CD14-positive monocyte (primary cell): ENCODE results near the gene KDM4C. TPM values are rescaled to one million over a fixed set of nuclear protein-coding genes. Genes with fewer than 3 reads are reported as not detected.
A peak's percentile ranks its signal among the peaks of the same experiment; 100 is the strongest.
"Not testable (repeated sequence)": the region's sequence is repeated elsewhere in the genome, so short reads cannot be mapped to it uniquely, and the experiment has no call there.

ENCODE experiments used
- DNase-seq, 3 donors: peaks; one replicate each; pipeline ENCODE4 v3.0.0-alpha.2; 2011 to 2022
- H2AFZ ChIP-seq: 2 replicates; pipeline ENCODE4 v1.6.0; 2012; ENCODE audit warnings: mild to moderate bottlenecking, low read depth, low read length, inconsistent platforms; ENCODE audit not compliant: insufficient read depth, poor library complexity, severe bottlenecking
- H3K27ac ChIP-seq, 2 donors: 1 replicate in 1 of 2; 2 replicates in 1 of 2; pipeline ENCODE4 v1.5.1; 2012 to 2013; ENCODE audit warnings: low read length in 2 of 2, control low read depth in 1 of 2, inconsistent platforms in 1 of 2, low read depth in 1 of 2, mild to moderate bottlenecking in 1 of 2
- H3K27me3 ChIP-seq, 2 donors: one replicate each; pipeline versions ENCODE4 v1.6.0 to v1.6.1; 2011 to 2013; ENCODE audit warnings: low read length in 2 of 2; ENCODE audit not compliant: control insufficient read depth in 2 of 2, insufficient read depth in 2 of 2
- H3K36me3 ChIP-seq, 2 donors: replicated peaks in 1 of 2; 1 replicate in 1 of 2; 2 replicates in 1 of 2; pipeline versions ENCODE4 v1.5.1 to v1.6.1; 2012 to 2013; ENCODE audit warnings: low read length in 2 of 2, control low read depth in 1 of 2, inconsistent platforms in 1 of 2, mild to moderate bottlenecking in 1 of 2; ENCODE audit not compliant: insufficient read depth in 2 of 2, control insufficient read depth in 1 of 2
- H3K4me1 ChIP-seq, 2 donors: 1 replicate in 1 of 2; 2 replicates in 1 of 2; pipeline versions ENCODE4 v1.5.1 to v1.6.1; 2012 to 2013; ENCODE audit warnings: low read length in 2 of 2, control low read depth in 1 of 2, inconsistent platforms in 1 of 2, mild to moderate bottlenecking in 1 of 2, moderate library complexity in 1 of 2; ENCODE audit not compliant: insufficient read depth in 2 of 2, control insufficient read depth in 1 of 2
- H3K4me2 ChIP-seq: replicated peaks from 2 replicates; pipeline ENCODE3; 2012; ENCODE audit warnings: low read length, moderate library complexity, mild to moderate bottlenecking; ENCODE audit not compliant: poor library complexity, severe bottlenecking; ENCODE audit errors: extremely low read depth
- H3K4me3 ChIP-seq, 3 experiments: fragments of 200-600 bp in 1 of 3; sonication (generic) in 1 of 3; replicated peaks in 1 of 3; 1 replicate in 2 of 3; 2 replicates in 1 of 3; pipeline ENCODE4 v1.5.1; 2011 to 2013; ENCODE audit warnings: low read length in 3 of 3, mild to moderate bottlenecking in 3 of 3, control low read depth in 2 of 3, low read depth in 2 of 3, inconsistent platforms in 1 of 3, moderate library complexity in 1 of 3
- H3K79me2 ChIP-seq: 2 replicates; pipeline ENCODE4 v1.6.0; 2012; ENCODE audit warnings: mild to moderate bottlenecking, control low read depth, inconsistent platforms, low read length, moderate library complexity; ENCODE audit not compliant: insufficient read depth
- H3K9ac ChIP-seq: 2 replicates; pipeline ENCODE4 v1.6.0; 2017; ENCODE audit warnings: low read length, mild to moderate bottlenecking; ENCODE audit not compliant: insufficient read depth, poor library complexity, severe bottlenecking
- H3K9me3 ChIP-seq, 2 donors: replicated peaks in 1 of 2; 1 replicate in 1 of 2; 2 replicates in 1 of 2; pipeline versions ENCODE4 v1.5.1 to v1.6.1; 2012 to 2013; ENCODE audit warnings: low read length in 2 of 2, control low read depth in 1 of 2; ENCODE audit not compliant: control insufficient read depth in 1 of 2, insufficient read depth in 1 of 2
- H4K20me1 ChIP-seq: 2 replicates; pipeline ENCODE4 v1.6.0; 2012; ENCODE audit warnings: mild to moderate bottlenecking, low read length, control low read depth, moderate library complexity; ENCODE audit not compliant: insufficient read depth
- H3K27ac Mint-ChIP-seq, 7 donors: one replicate each; pipeline ENCODE4 v1.8.0; 2020; ENCODE audit warnings: mild to moderate bottlenecking in 7 of 7, mixed read lengths in 7 of 7, moderate library complexity in 6 of 7, inconsistent platforms in 2 of 7
- H3K27me3 Mint-ChIP-seq, 3 donors: one replicate each; pipeline ENCODE4 v1.8.0; 2021 to 2022; ENCODE audit warnings: low read depth in 3 of 3, mild to moderate bottlenecking in 3 of 3, mixed read lengths in 3 of 3, moderate library complexity in 3 of 3, inconsistent platforms in 1 of 3
- H3K36me3 Mint-ChIP-seq, 2 donors: one replicate each; pipeline ENCODE4 v1.8.0; 2020; ENCODE audit warnings: mixed read lengths in 2 of 2, inconsistent platforms in 1 of 2, mild to moderate bottlenecking in 1 of 2
- H3K4me1 Mint-ChIP-seq: one replicate; pipeline ENCODE4 v1.8.0; 2020; ENCODE audit warnings: mild to moderate bottlenecking, mixed read lengths
- H3K4me3 Mint-ChIP-seq, 2 donors: one replicate each; pipeline ENCODE4 v1.8.0; 2020; ENCODE audit warnings: mild to moderate bottlenecking in 2 of 2, mixed read lengths in 2 of 2, moderate library complexity in 1 of 2
- H3K9me3 Mint-ChIP-seq, 7 donors: one replicate each; pipeline ENCODE4 v1.8.0; 2020 to 2022; ENCODE audit warnings: mixed read lengths in 7 of 7, mild to moderate bottlenecking in 6 of 7, moderate library complexity in 6 of 7, inconsistent platforms in 2 of 7
- WGBS: methylation state at CpG from one replicate; pipeline ENCODE4 v1.1.5; 2013; ENCODE audit warnings: missing lambda C conversion rate; ENCODE audit not compliant: insufficient coverage; 5-methylcytosine and 5-hydroxymethylcytosine counted together
- intact Hi-C, 2 donors: fragments of 100-400 bp; cut with micrococcal nuclease; formaldehyde crosslinking; loops; one replicate each; pipeline versions ENCODE4 v1.15.0 to v1.15.1; 2023
- polyA plus RNA-seq, 3 donors: library from polyadenylated mRNA; depleted of rRNA in 1 of 3; unstranded in 2 of 3; stranded (reverse) in 1 of 3; fragments of 300-500 nt in 2 of 3; fragments of >200 nt in 1 of 3; fragmentation: Illumina TruSeq in 2 of 3; gene quantifications; 1 replicate in 2 of 3; 2 replicates in 1 of 3; pipeline ENCODE4 v1.2.3, GENCODE V29; 2012 to 2021
- TF ChIP-seq, protein P1 (sequence below): fragments of 200-600 bp; IDR thresholded peaks from one replicate; pipeline ENCODE4 v1.8.0; 2022; ENCODE audit warnings: antibody characterized with exemption, mild to moderate bottlenecking

The KDM4C gene
- polyA plus RNA-seq, 3 donors = 15.2 to 36.2 (median 17.1) TPM

DNA sequence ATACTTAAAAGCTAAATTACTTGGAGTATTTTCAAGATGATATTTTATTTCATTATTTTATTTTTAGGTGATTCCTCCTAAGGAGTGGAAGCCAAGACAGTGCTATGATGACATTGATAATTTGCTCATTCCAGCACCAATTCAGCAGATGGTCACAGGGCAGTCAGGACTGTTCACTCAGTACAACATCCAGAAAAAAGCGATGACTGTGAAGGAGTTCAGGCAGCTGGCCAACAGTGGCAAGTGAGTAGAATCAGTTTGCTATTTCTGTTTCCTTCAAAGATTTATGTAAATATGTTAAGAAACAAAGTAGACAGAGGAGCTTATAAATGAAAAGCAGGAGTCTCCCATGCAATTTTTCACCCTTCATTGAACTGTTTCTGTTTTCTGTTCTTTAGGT is 47.8 kb downstream of the KDM4C start:
- no peak overlapping the region for H3K4me2 ChIP-seq
- Mint-ChIP-seq H3K9me3 (peaks cover 3 to 10% (median 7%) of the 10 kb centered on the region in 7 donors), H3K4me3 (no peak overlapping the region), H3K27ac (no peak overlapping the region), H3K36me3 (peaks cover 26 to 53% of the 10 kb centered on the region in 2 donors), H3K27me3 (no peaks in the 10 kb centered on the region), H3K4me1 (no peaks in the 10 kb centered on the region)
- peaks cover 10 to 37% of the 10 kb centered on the region in 2 donors for H3K36me3 ChIP-seq
- peaks cover 31% of the 10 kb centered on the region for H4K20me1 ChIP-seq
- H3K27ac ChIP-seq = no peak overlapping the region
- no peak overlapping the region for H3K4me3 ChIP-seq
- H3K9ac ChIP-seq = no peak overlapping the region
- H3K9me3 ChIP-seq = peaks cover 0 to 3% of the 10 kb centered on the region in 2 donors
- TF ChIP-seq, protein P1, sequence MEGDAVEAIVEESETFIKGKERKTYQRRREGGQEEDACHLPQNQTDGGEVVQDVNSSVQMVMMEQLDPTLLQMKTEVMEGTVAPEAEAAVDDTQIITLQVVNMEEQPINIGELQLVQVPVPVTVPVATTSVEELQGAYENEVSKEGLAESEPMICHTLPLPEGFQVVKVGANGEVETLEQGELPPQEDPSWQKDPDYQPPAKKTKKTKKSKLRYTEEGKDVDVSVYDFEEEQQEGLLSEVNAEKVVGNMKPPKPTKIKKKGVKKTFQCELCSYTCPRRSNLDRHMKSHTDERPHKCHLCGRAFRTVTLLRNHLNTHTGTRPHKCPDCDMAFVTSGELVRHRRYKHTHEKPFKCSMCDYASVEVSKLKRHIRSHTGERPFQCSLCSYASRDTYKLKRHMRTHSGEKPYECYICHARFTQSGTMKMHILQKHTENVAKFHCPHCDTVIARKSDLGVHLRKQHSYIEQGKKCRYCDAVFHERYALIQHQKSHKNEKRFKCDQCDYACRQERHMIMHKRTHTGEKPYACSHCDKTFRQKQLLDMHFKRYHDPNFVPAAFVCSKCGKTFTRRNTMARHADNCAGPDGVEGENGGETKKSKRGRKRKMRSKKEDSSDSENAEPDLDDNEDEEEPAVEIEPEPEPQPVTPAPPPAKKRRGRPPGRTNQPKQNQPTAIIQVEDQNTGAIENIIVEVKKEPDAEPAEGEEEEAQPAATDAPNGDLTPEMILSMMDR = no peak
- no peaks in the 10 kb centered on the region for H3K27me3 ChIP-seq
- H2AFZ ChIP-seq = no peak overlapping the region
- H3K79me2 ChIP-seq = no peaks in the 10 kb centered on the region
- no peaks in the 10 kb centered on the region for H3K4me1 ChIP-seq
- WGBS = no CpG with 5 or more reads among the region's 1 CpG
- intact Hi-C loops = no loop called here
- DNase-seq = no peak

DNA sequence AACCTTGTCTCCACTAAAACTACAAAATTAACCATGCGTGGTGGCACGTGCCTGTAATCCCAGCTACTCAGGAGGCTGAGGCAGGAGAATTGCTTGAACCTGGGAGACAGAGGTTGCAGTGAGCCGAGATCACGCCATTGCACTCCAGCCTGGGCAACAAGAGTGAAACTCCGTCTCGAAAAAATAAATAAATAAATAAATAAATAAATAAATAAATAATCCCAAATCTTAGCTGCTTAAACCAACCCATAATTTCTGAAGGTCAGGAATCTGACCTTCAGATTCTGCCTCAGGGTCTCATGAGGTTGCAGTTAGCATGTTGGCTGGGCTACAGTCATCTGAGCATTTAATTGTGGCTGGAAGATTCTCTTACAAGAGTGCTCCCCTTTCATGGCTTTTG is 48.5 kb downstream of the KDM4C start:
- H3K4me3 Mint-ChIP-seq, H3K27ac ChIP-seq, H3K27me3 ChIP-seq, H3K9ac ChIP-seq, DNase-seq, H3K79me2 ChIP-seq, intact Hi-C loops, H3K4me3 ChIP-seq, H3K9me3 ChIP-seq, H3K4me2 ChIP-seq, H3K27me3 Mint-ChIP-seq, H2AFZ ChIP-seq, H3K4me1 ChIP-seq, H3K4me1 Mint-ChIP-seq: not testable (repeated sequence)
- peak overlapping the region in 1 of 7 donors; percentile 21 for H3K27ac Mint-ChIP-seq
- no CpG with 5 or more reads among the region's 6 CpGs for WGBS
- H3K9me3 Mint-ChIP-seq = peaks cover 3 to 10% (median 7%) of the 10 kb centered on the region in 7 donors
- peaks cover 28 to 50% of the 10 kb centered on the region in 2 donors for H3K36me3 Mint-ChIP-seq
- H4K20me1 ChIP-seq = peaks cover 34% of the 10 kb centered on the region
- peaks cover 10 to 37% of the 10 kb centered on the region in 2 donors for H3K36me3 ChIP-seq

DNA sequence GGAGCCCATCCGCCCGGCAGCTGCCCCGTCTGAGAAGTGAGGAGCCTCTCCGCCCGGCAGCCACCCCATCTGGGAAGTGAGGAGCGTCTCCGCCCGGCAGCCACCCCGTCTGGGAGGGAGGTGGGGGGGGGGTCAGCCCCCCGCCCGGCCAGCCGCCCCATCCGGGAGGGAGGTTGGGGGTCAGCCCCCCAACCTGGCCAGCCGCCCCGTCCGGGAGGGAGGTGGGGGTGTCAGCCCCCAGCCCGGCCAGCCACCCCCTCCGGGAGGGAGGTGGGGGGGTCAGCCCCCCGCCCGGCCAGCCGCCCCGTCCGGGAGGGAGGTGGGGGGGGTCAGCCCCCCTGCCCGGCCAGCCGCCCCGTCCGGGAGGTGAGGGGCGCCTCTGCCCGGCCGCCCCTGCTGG is 49.9 kb downstream of the KDM4C start:
- H3K27me3 ChIP-seq, H3K27ac ChIP-seq, H3K27ac Mint-ChIP-seq, H3K4me3 ChIP-seq, H3K27me3 Mint-ChIP-seq, H3K9ac ChIP-seq, H3K4me1 ChIP-seq, H3K4me3 Mint-ChIP-seq, H3K4me2 ChIP-seq, intact Hi-C loops, H3K9me3 ChIP-seq, H3K4me1 Mint-ChIP-seq, DNase-seq, H3K79me2 ChIP-seq, H2AFZ ChIP-seq: not testable (repeated sequence)
- peaks cover 30% of the 10 kb centered on the region for H4K20me1 ChIP-seq
- H3K36me3 ChIP-seq = peaks cover 14 to 37% of the 10 kb centered on the region in 2 donors
- WGBS = 93% methylated on average over 3 of the region's 30 CpGs
- peaks cover 28 to 52% of the 10 kb centered on the region in 2 donors for H3K36me3 Mint-ChIP-seq
- H3K9me3 Mint-ChIP-seq = peaks cover 3 to 10% (median 7%) of the 10 kb centered on the region in 7 donors
